Adrenal gland (tissue), 5 donors: Measurements from ENCODE around the gene SNTA1.

Experiments used
- CTCF ChIP-seq, 6 experiments: fragments of 450-650 bp in 4 of 6; fragments of 200-600 bp in 2 of 6; sonication (generic) in 1 of 6; IDR thresholded peaks; 1 replicate in 5 of 6; 2 replicates in 1 of 6; pipeline versions ENCODE4 v1.5.1 to v1.8.0; 2016 to 2021; ENCODE audit warnings: antibody characterized with exemption in 6 of 6, mild to moderate bottlenecking in 2 of 6, moderate library complexity in 1 of 6
- POLR2A ChIP-seq, 2 donors: fragments of 450-650 bp; IDR thresholded peaks; one replicate each; pipeline ENCODE4 v1.6.1; 2017; ENCODE audit warnings: antibody characterized with exemption in 2 of 2, mild to moderate bottlenecking in 2 of 2, moderate library complexity in 1 of 2
- donor health status: DM: no; HTN: no; CAD: no.

GRCh38 chr20:33465481-33466302 lies 22.1 kb upstream of the SNTA1 start:
- no peak for TF ChIP-seq POLR2A (IDR thresholded peaks at IDR 0.05)
- no peak for TF ChIP-seq CTCF (IDR thresholded peaks at IDR 0.05)
